Fibroblast of mammary gland (primary cell): ENCODE results near the gene FTO.

Source experiments
- DNase-seq: peaks from one replicate; pipeline ENCODE4 v3.0.0-alpha.2; 2010; ENCODE audit warnings: low read depth
- H3K4me3 ChIP-seq: 2 replicates; pipeline ENCODE4 v1.5.1; 2011; ENCODE audit warnings: low read depth, mild to moderate bottlenecking, low read length, moderate library complexity; ENCODE audit not compliant: control insufficient read depth
- CTCF ChIP-seq: conservative IDR thresholded peaks from 2 replicates; pipeline ENCODE4 v1.5.1; 2011; ENCODE audit warnings: low read depth, low read length, inconsistent platforms; ENCODE audit not compliant: control insufficient read depth, insufficient read depth

The FTO gene

GRCh38 chr16:53755026-53755910, 51.3 kb downstream of the FTO start:
- peak; percentile 83 for DNase-seq
- no peak overlapping the region for H3K4me3 ChIP-seq
- TF ChIP-seq CTCF, result no peak

GRCh38 chr16:53756275-53756996, 52.5 kb downstream of the FTO start:
- no peak for DNase-seq
- TF ChIP-seq CTCF, result no peak
- H3K4me3 ChIP-seq, result no peak overlapping the region

- TF ChIP-seq CTCF, result no peak
- H3K4me3 ChIP-seq, result no peak overlapping the region
- no peak for DNase-seq
These were observed 54.1 kb downstream of the FTO start for GRCh38 chr16:53757971-53758609.

- DNase-seq, result no peak
- no peak for TF ChIP-seq CTCF
These were observed 58.2 kb downstream of the FTO start for GRCh38 chr16:53761962-53762703.

GRCh38 chr16:53766304-53767016, 62.5 kb downstream of the FTO start:
- TF ChIP-seq CTCF, result no peak
- peak; percentile 71 for DNase-seq
- H3K4me3 ChIP-seq, result no peak overlapping the region

More at GRCh38 chr16:53761962-53762703, 58.2 kb downstream of the FTO start:
- no peak overlapping the region for H3K4me3 ChIP-seq

GRCh38 chr16:53768167-53768566, 64.2 kb downstream of the FTO start:
- peak; percentile 52 for DNase-seq
- TF ChIP-seq CTCF, result no peak
- H3K4me3 ChIP-seq, result no peak overlapping the region
